Stimulated activated naive CD8-positive, alpha-beta T cell treated with anti-CD3 and anti-CD28 coated beads, Interleukin-15, amount 100 ng/mL, for 72 hours (primary cell): ENCODE data around the gene PHGDH.
"Not testable (repeated sequence)": the region's sequence is repeated elsewhere in the genome, so short reads cannot be mapped to it uniquely, and the experiment has no call there.

Experiments used
- ATAC-seq: fragments of 150-1000 bp; cut with Tn5 transposase; 2 replicates; pipeline ENCODE4 v1.10.0; 2021; ENCODE audit warnings: mild to moderate bottlenecking, moderate library complexity
- DNase-seq, 2 donors: peaks; one replicate each; pipeline ENCODE4 v3.0.0; 2021 to 2022
- H3K27ac Mint-ChIP-seq, 2 donors: one replicate each; pipeline ENCODE4 v1.8.0; 2022; ENCODE audit warnings: mild to moderate bottlenecking in 2 of 2, mixed read lengths in 2 of 2, moderate library complexity in 2 of 2
- H3K27me3 Mint-ChIP-seq: one replicate; pipeline ENCODE4 v1.8.0; 2022; ENCODE audit warnings: mixed read lengths
- H3K4me1 Mint-ChIP-seq: one replicate; pipeline ENCODE4 v1.8.0; 2022; ENCODE audit warnings: mild to moderate bottlenecking, mixed read lengths
- H3K4me3 Mint-ChIP-seq, 2 donors: one replicate each; pipeline ENCODE4 v1.8.0; 2022; ENCODE audit warnings: mild to moderate bottlenecking in 2 of 2, mixed read lengths in 2 of 2, moderate library complexity in 1 of 2
- H3K9me3 Mint-ChIP-seq, 2 donors: one replicate each; pipeline ENCODE4 v1.8.0; 2022; ENCODE audit warnings: mixed read lengths in 2 of 2

The PHGDH gene

DNA sequence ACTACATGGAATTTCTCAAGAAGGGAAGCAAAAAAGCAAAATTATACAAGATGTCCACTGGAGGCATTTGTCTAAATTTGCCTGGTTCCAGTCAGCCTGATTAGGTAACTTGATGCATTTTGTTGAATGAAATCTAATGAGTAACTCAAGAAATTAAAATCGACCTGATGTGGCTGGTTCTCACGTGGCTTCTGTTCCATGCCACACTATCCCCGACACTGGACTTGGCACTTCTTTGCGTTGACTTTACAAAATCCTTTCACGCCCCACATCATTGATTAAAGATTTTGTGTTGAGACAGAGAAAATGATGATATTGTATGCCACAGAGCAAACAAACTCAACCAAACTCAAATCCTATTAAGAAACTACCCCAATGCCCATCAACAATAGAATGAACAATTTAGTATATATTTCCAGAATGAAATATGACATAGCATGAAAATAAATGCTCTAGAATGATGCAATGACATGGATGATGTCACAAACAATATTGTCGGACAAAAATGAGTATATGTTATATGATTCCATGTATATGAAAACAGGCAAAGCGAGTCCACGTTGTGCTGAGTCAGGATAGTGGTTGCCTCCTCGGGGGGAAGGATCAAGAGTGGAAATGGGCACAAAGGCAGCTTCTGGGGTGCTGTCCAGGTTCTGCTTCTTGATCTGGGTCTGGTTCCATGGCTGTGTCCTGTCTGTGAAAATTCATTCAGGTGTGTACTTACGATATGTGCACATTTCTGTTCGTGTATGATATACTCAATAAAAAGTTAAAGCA, 69.9 kb downstream of the PHGDH start:
- Mint-ChIP-seq H3K27ac (no peak overlapping the region), H3K4me3 (no peak overlapping the region), H3K9me3 (no peaks in the 10 kb centered on the region), H3K4me1 (peaks cover 29% of the 10 kb centered on the region), H3K27me3 (peaks cover 37% of the 10 kb centered on the region)
- DNase-seq (no peak), ATAC-seq (no peak)

DNA sequence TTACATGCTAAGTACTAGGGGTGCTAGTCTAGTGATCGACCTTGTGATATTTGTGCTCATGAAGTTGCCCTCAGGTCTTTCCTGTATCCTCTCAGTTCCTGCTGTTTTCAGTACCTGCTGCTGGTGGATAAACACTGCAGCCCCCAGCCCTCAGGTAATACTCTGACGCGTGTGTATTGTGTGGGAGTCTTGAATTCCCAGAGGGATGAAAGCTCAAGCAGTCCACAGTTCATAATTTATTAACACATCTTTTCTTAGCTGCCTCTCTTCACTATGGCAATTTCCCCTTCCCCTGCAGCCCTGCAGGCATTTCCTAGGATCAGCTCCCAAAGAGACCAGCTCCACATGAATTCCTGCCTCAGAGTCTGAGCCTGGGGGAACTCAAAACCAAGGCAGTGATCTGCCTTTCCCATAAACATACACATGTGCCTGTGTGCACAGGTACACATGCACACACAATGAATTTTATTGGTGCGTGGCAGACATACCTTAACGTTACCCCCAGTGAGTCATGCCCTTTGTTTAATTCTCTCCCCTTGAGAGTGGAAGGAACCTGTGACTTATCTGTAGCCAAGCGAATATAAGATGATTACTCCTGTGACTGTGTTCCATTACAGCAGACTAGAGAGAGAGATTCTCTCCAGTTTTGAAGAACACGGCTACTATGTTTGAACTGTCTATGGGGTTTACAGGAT, 71.0 kb downstream of the PHGDH start:
- ATAC-seq (peak; percentile 84), DNase-seq (no peak)
- peaks cover 38% of the 10 kb centered on the region for H3K4me1 Mint-ChIP-seq
- no peak overlapping the region for H3K4me3 Mint-ChIP-seq
- no peaks in the 10 kb centered on the region for H3K9me3 Mint-ChIP-seq
- H3K27me3 Mint-ChIP-seq, result peaks cover 35% of the 10 kb centered on the region
- H3K27ac Mint-ChIP-seq, result peak overlapping the region in 1 of 2 donors; percentile 57

DNA sequence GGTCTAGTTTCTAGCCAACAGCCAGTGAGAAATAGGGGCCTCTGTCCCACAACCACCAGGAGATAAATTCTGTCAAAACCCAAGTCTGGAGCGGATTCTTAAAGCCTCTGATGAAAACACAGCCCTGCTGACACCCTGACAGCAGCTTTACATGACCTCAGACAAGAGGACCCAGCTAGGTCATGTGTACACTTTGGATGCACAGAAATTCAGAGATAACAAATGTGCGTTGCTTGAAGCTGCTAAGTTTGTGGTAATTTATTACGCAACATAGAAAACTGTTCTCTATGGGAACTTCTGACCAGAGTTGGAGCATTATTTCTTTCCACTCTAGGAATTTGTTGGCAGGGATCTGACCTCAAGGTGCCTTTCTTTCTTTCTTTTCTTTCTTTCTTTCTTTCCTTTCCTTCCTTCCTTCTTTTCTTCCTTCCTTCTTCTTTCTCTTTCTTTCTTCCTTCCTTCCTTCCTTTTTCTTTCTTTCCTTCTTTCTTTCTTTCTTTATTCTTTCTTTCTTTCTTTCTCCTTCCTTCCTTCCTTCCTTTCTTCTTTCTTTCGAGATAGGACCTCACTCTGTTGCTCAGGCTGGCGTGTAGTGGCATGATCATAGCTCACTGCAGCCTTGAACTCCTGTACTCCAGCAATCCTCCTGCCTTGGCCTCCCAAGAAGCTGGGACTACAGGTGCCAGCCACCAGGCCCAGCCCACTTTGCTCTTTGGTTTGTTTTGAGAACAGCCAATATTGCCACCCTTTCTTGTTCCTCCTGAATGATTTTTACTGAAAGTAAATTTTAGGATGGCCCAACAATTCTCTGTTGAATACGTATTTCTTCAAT, 71.8 kb downstream of the PHGDH start:
- Mint-ChIP-seq H3K4me1 (peaks cover 39% of the 10 kb centered on the region), H3K27ac (no peak overlapping the region), H3K4me3 (no peak overlapping the region), H3K9me3 (no peaks in the 10 kb centered on the region), H3K27me3 (peaks cover 35% of the 10 kb centered on the region)
- DNase-seq (peak in 1 of 2 donors; percentile 22), ATAC-seq (peak; percentile 77)

DNA sequence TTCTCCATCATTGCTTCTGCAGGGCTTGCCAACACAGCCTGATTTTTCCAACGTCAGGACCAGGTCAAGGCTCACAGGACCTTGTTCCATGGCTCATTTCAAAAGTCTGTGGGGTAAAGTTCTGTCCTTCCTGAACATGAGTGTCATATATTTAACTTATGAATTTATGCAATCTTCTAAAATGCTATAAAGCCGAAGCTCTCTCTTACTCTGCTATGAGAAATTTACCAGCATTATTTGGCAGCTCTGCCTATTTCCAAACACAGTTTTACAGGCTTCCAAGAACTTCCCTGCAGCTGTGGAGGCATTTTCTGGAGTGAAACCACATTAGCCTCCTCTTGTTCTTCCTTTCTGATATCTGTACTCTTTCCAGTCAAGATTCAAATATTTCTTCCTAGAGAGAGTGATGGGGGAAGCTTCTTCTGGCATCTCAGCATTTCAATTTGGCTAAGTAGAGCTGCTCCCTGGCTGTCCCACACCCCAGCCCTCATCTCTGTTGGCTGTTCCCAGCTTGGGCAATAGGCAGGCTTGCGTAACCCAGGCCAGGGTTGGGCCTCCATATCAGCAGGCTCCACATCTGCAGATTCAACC, 72.6 kb downstream of the PHGDH start:
- Mint-ChIP-seq H3K9me3 (no peaks in the 10 kb centered on the region), H3K27me3 (peaks cover 33% of the 10 kb centered on the region), H3K4me3 (no peak overlapping the region), H3K27ac (no peak overlapping the region), H3K4me1 (peaks cover 39% of the 10 kb centered on the region)
- ATAC-seq, result no peak
- DNase-seq, result no peak

DNA sequence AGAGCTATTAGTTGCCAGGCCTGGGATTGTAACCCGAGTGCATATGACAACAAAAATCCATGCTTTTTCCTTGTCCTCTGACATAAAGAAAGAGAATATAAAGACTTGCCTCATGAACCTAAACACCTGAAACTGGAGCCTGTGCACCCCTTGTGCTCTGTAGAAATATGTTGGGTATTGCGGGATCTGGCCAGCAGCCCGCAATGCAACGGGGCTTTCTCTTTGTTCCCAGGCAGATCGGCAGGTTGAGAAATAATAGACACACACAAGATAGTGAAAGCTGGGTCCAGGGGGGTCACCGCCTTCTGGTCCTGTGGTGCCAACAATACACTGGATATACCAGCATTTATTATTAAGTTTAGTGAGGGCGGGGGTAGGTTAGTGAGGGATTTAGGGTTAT, 74.3 kb downstream of the PHGDH start:
- H3K4me1 Mint-ChIP-seq, result peaks cover 39% of the 10 kb centered on the region
- H3K9me3 Mint-ChIP-seq, DNase-seq, ATAC-seq: not testable (repeated sequence)
- peak overlapping the region; percentile 50 to 55 for H3K4me3 Mint-ChIP-seq
- peak overlapping the region in 1 of 2 donors; percentile 20 for H3K27ac Mint-ChIP-seq
- peaks cover 32% of the 10 kb centered on the region for H3K27me3 Mint-ChIP-seq

DNA sequence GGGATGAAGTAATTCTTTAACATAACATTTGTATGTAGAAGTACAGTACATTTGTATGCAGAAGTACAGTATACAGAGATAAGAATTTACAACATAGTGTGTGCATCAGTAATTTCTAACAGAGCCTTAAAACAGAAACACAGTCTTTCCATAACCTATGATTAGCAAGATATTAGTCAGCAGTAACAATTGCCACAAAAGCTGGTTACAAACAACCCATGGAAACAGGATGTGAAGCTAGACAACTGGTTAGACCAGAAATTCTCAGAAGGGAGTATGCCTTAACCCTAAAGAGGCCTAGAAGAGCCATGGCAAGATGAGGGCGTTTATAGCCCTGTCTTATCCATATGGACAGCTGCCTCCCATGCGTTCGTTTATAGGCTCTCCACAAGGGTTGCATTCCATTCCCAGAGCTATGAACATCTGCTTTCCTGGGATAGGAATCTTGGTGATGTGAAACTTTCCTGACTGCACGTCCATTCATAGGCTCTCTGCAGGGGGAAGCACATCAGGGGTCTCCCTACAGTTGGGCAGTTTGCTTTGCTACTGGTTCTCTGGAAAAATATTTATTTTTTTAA, 74.8 kb downstream of the PHGDH start:
- Mint-ChIP-seq H3K4me1 (peaks cover 39% of the 10 kb centered on the region), H3K4me3 (peak overlapping the region; percentile 50 to 55), H3K27me3 (peaks cover 35% of the 10 kb centered on the region)
- DNase-seq, result peak; percentile 18 to 44
- not testable (repeated sequence) for H3K27ac Mint-ChIP-seq, H3K9me3 Mint-ChIP-seq, ATAC-seq

DNA sequence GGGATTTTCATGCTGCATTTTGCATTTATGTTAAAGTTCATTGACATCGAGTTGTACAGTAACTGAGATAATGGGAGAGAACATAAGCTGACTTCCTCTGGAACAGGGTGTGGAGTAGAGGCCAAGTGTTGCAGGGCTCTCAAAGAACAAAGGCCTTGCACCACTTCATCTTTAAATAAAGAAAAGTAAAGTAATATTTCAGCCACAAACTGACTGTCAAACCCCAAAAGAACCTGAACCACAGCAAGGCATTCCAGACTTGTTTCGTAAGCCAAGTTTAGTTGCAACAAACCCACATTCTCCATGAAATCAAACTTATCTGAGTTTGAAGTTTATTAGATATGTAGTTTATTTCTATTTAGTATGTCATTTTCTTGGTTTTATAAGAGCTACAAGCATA, 76.0 kb downstream of the PHGDH start:
- H3K27me3 Mint-ChIP-seq, result peaks cover 30% of the 10 kb centered on the region
- peaks cover 36% of the 10 kb centered on the region for H3K4me1 Mint-ChIP-seq
- no peak overlapping the region for H3K4me3 Mint-ChIP-seq
- no peak overlapping the region for H3K27ac Mint-ChIP-seq
- DNase-seq, result no peak
- ATAC-seq, result no peak
- H3K9me3 Mint-ChIP-seq, result no peaks in the 10 kb centered on the region

DNA sequence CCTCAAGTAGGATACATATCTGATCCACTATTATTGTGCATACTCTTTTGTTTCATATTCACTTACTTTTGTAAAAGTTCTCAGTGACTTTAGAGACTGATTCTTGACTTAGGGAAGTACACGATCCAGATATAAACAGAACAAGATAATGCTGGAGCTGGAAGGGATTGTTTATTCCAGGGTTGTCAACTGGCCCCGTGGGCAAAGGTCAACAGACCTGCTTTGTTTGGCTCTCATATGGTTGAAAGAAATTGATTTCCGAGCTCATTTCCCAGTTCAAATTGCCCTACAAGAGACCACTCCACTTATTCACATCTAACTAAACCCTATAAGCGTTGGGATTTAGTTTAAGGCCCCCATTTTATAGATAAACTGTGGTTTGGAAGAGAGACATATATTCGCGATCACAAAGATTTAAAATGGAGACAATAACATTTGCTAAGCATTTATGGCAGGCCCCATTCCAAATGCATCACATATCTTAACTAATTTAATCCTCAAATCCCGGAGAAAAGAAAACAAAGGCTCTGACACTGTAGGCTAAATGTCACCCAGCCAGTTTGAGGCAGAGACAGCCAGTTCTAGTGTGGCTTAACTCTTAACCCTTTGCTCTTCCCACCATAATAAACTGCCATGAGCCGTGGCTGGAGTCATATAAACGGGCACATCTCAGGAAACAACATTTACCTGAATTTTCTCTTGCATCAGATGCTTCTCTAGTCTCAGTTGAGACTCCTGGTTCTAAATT, 78.9 kb downstream of the PHGDH start:
- peaks cover 14% of the 10 kb centered on the region for H3K27me3 Mint-ChIP-seq
- H3K4me3 Mint-ChIP-seq, result no peak overlapping the region
- no peak for ATAC-seq
- DNase-seq, result no peak
- H3K4me1 Mint-ChIP-seq, result peaks cover 27% of the 10 kb centered on the region
- no peaks in the 10 kb centered on the region for H3K9me3 Mint-ChIP-seq
- H3K27ac Mint-ChIP-seq, result no peak overlapping the region

DNA sequence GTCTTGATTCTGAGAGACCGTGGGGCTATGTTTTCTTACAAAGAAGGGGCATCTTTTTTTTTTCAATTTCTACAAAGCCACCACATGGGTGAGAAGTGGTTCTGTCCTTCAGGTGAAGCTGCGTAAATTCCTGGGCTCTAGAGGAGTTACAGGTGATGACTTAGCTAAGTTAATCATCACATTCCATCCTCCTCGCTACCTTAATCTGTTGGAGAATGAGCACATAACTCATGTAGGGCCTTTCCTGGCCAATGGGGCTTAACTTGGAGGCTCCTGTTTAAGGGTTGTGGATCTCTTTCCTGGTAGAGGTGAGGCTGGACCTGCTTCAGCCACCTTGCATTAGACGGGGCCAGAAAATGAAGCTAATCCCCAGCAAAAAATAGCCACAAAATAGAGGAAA, 79.6 kb downstream of the PHGDH start:
- Mint-ChIP-seq H3K27ac (no peak overlapping the region), H3K4me3 (no peak overlapping the region), H3K9me3 (no peaks in the 10 kb centered on the region), H3K4me1 (peaks cover 28% of the 10 kb centered on the region), H3K27me3 (peaks cover 14% of the 10 kb centered on the region)
- ATAC-seq (no peak), DNase-seq (no peak)
